MM.1S (cell line): Measurements from ENCODE around the gene AUTS2.

Experiments used
- DNase-seq: peaks from one replicate; pipeline ENCODE4 v3.0.0-alpha.2; 2015
- H2AFZ ChIP-seq: fragments of 300-600 bp; sonication (generic); 2 replicates; pipeline ENCODE4 v1.6.0; 2016; ENCODE audit warnings: antibody characterized with exemption, low read length
- H3F3A ChIP-seq: fragments of 300-600 bp; sonication (generic); 2 replicates; pipeline ENCODE4 v1.6.1; 2016; ENCODE audit warnings: mild to moderate bottlenecking, antibody characterized with exemption, low read length, moderate library complexity, mixed read lengths; ENCODE audit not compliant: insufficient read depth
- H3K27ac ChIP-seq: fragments of 300-600 bp; sonication (generic); 2 replicates; pipeline ENCODE4 v1.5.1; 2016; ENCODE audit warnings: mild to moderate bottlenecking, low read length
- H3K27me3 ChIP-seq: fragments of 300-600 bp; sonication (generic); replicated peaks from 2 replicates; pipeline ENCODE4 v1.6.0; 2016; ENCODE audit warnings: low read length; ENCODE audit not compliant: insufficient read depth
- H3K36me3 ChIP-seq: fragments of 300-600 bp; sonication (generic); replicated peaks from 2 replicates; pipeline ENCODE4 v1.6.1; 2016; ENCODE audit warnings: mild to moderate bottlenecking, low read length, mixed read lengths; ENCODE audit not compliant: insufficient read depth
- H3K4me1 ChIP-seq: fragments of 300-600 bp; sonication (generic); 2 replicates; pipeline ENCODE4 v1.6.1; 2016; ENCODE audit warnings: low read length, mixed read lengths
- H3K4me2 ChIP-seq: fragments of 300-600 bp; sonication (generic); 2 replicates; pipeline ENCODE4 v1.6.0; 2016; ENCODE audit warnings: low read depth, low read length
- H3K4me3 ChIP-seq: fragments of 300-600 bp; sonication (generic); 2 replicates; pipeline ENCODE4 v1.5.1; 2016; ENCODE audit warnings: low read length, mixed read lengths
- H3K79me2 ChIP-seq: fragments of 300-600 bp; sonication (generic); 2 replicates; pipeline ENCODE4 v1.6.1; 2016; ENCODE audit warnings: mixed run types, low read length, mixed read lengths
- H3K9ac ChIP-seq: fragments of 300-600 bp; sonication (generic); 2 replicates; pipeline ENCODE4 v1.6.1; 2016; ENCODE audit warnings: low read length, mixed read lengths
- H3K9me2 ChIP-seq: fragments of 300-600 bp; sonication (generic); replicated peaks from 2 replicates; pipeline ENCODE4 v1.6.1; 2016; ENCODE audit warnings: mild to moderate bottlenecking, low read length, mixed read lengths; ENCODE audit not compliant: insufficient read depth
- H3K9me3 ChIP-seq: fragments of 300-600 bp; sonication (generic); replicated peaks from 2 replicates; pipeline ENCODE4 v1.6.1; 2016; ENCODE audit warnings: mild to moderate bottlenecking, low read length, mixed read lengths; ENCODE audit not compliant: insufficient read depth
- H4K20me1 ChIP-seq: fragments of 300-600 bp; sonication (generic); 2 replicates; pipeline ENCODE4 v1.6.1; 2016; ENCODE audit warnings: mild to moderate bottlenecking, low read length, moderate library complexity, mixed read lengths; ENCODE audit not compliant: insufficient read depth
- EZH2 ChIP-seq: fragments of 300-600 bp; sonication (generic); optimal IDR thresholded peaks from 2 replicates; pipeline ENCODE3; 2017; ENCODE audit warnings: low read depth, mild to moderate bottlenecking, antibody characterized with exemption, low read length, mixed read lengths
- EZH2phosphoT487 ChIP-seq: fragments of 300-600 bp; sonication (generic); IDR thresholded peaks from 2 replicates; pipeline ENCODE4 v1.6.1; 2018; ENCODE audit warnings: antibody characterized with exemption, low read length
- TF ChIP-seq, protein P1 (sequence below): fragments of 300-600 bp; sonication (generic); IDR thresholded peaks from 2 replicates; pipeline ENCODE4 v1.5.1; 2016; ENCODE audit warnings: antibody characterized with exemption, low read length, mixed read lengths

The AUTS2 gene

GRCh38 chr7:69787736-69788431, 189.6 kb downstream of the AUTS2 start:
- Histone ChIP-seq H3K4me3 (no peak overlapping the region), H3K9me2 (no peaks in the 10 kb centered on the region), H3K36me3 (no peaks in the 10 kb centered on the region), H2AFZ (no peak overlapping the region), H3K27me3 (no peaks in the 10 kb centered on the region), H4K20me1 (no peaks in the 10 kb centered on the region), H3K4me2 (no peak overlapping the region), H3K9me3 (no peaks in the 10 kb centered on the region), H3K79me2 (no peaks in the 10 kb centered on the region), H3K9ac (no peak overlapping the region), H3F3A (no peaks in the 10 kb centered on the region), H3K4me1 (no peaks in the 10 kb centered on the region), H3K27ac (no peak overlapping the region)
- DNase-seq: no peak
- TF ChIP-seq, protein P1, sequence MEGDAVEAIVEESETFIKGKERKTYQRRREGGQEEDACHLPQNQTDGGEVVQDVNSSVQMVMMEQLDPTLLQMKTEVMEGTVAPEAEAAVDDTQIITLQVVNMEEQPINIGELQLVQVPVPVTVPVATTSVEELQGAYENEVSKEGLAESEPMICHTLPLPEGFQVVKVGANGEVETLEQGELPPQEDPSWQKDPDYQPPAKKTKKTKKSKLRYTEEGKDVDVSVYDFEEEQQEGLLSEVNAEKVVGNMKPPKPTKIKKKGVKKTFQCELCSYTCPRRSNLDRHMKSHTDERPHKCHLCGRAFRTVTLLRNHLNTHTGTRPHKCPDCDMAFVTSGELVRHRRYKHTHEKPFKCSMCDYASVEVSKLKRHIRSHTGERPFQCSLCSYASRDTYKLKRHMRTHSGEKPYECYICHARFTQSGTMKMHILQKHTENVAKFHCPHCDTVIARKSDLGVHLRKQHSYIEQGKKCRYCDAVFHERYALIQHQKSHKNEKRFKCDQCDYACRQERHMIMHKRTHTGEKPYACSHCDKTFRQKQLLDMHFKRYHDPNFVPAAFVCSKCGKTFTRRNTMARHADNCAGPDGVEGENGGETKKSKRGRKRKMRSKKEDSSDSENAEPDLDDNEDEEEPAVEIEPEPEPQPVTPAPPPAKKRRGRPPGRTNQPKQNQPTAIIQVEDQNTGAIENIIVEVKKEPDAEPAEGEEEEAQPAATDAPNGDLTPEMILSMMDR: no peak
- TF ChIP-seq EZH2phosphoT487 (no peak), EZH2 (no peak)

GRCh38 chr7:69789563-69789962, 191.3 kb downstream of the AUTS2 start:
- no peaks in the 10 kb centered on the region for H4K20me1 ChIP-seq
- TF ChIP-seq EZH2phosphoT487 (no peak), EZH2 (no peak)
- TF ChIP-seq, protein P1: no peak
- no peak overlapping the region for H2AFZ ChIP-seq
- no peaks in the 10 kb centered on the region for H3K36me3 ChIP-seq
- no peak overlapping the region for H3K27ac ChIP-seq
- no peak overlapping the region for H3K4me2 ChIP-seq
- H3F3A ChIP-seq: no peaks in the 10 kb centered on the region
- no peak for DNase-seq
- no peak overlapping the region for H3K4me3 ChIP-seq
- H3K79me2 ChIP-seq: no peaks in the 10 kb centered on the region
- no peaks in the 10 kb centered on the region for H3K27me3 ChIP-seq
- no peaks in the 10 kb centered on the region for H3K9me2 ChIP-seq
- no peak overlapping the region for H3K9ac ChIP-seq
- H3K4me1 ChIP-seq: no peaks in the 10 kb centered on the region
- no peaks in the 10 kb centered on the region for H3K9me3 ChIP-seq

GRCh38 chr7:69790977-69791724, 192.9 kb downstream of the AUTS2 start:
- no peaks in the 10 kb centered on the region for H3K36me3 ChIP-seq
- no peaks in the 10 kb centered on the region for H3K4me1 ChIP-seq
- H3K9me2 ChIP-seq: no peaks in the 10 kb centered on the region
- DNase-seq: no peak
- H3K4me3 ChIP-seq: no peak overlapping the region
- no peak overlapping the region for H3K4me2 ChIP-seq
- no peak overlapping the region for H3K27ac ChIP-seq
- no peak for TF ChIP-seq EZH2phosphoT487
- TF ChIP-seq, protein P1: no peak
- TF ChIP-seq EZH2: no peak
- H2AFZ ChIP-seq: no peak overlapping the region
- H3K27me3 ChIP-seq: no peaks in the 10 kb centered on the region
- no peaks in the 10 kb centered on the region for H3K9me3 ChIP-seq
- H4K20me1 ChIP-seq: no peaks in the 10 kb centered on the region
- H3F3A ChIP-seq: no peaks in the 10 kb centered on the region
- no peaks in the 10 kb centered on the region for H3K79me2 ChIP-seq
- H3K9ac ChIP-seq: no peak overlapping the region
